Measurements from ENCODE around the gene MAP3K20.

DNA sequence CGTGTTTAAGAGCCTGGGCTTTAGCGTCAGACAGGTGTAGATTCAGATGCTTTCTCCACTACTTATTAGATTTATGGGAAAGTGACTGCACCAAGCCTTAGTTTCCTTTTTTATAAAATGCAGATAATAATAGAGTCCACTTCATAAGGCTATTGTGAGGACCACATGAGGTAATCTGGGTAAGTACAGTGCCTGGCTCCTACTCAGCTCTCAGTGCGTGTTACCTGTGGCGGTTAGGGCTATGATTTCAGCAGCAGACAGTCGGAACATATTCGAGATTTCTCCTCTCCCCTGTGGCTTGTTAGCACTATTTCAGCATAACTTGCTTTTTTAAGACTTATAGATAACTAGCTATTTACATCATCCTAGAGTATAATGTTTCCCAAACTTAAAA, 32.0 kb downstream of the MAP3K20 start:
- TF ChIP-seq, protein P1, sequence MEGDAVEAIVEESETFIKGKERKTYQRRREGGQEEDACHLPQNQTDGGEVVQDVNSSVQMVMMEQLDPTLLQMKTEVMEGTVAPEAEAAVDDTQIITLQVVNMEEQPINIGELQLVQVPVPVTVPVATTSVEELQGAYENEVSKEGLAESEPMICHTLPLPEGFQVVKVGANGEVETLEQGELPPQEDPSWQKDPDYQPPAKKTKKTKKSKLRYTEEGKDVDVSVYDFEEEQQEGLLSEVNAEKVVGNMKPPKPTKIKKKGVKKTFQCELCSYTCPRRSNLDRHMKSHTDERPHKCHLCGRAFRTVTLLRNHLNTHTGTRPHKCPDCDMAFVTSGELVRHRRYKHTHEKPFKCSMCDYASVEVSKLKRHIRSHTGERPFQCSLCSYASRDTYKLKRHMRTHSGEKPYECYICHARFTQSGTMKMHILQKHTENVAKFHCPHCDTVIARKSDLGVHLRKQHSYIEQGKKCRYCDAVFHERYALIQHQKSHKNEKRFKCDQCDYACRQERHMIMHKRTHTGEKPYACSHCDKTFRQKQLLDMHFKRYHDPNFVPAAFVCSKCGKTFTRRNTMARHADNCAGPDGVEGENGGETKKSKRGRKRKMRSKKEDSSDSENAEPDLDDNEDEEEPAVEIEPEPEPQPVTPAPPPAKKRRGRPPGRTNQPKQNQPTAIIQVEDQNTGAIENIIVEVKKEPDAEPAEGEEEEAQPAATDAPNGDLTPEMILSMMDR (IDR thresholded peaks at IDR 0.05), result no peak
- no peak for TF ChIP-seq POLR2A (IDR thresholded peaks at IDR 0.05)

Data from Peyer's patch (tissue), 4 donors.